Left ventricle myocardium inferior (tissue), 1 donor: ENCODE data around the gene SERPINA12. TPM values are rescaled to one million over a fixed set of nuclear protein-coding genes. Genes with fewer than 3 reads are reported as not detected.

Source experiments
- DNase-seq: peaks from one replicate; pipeline ENCODE4 v3.0.0-alpha.2; 2020
- H3K27ac ChIP-seq: fragments of 200-600 bp; replicated peaks from 2 replicates; pipeline ENCODE4 v1.8.0; 2021
- H3K27me3 ChIP-seq: fragments of 200-600 bp; 2 replicates; pipeline ENCODE4 v1.8.0; 2021; ENCODE audit warnings: low read depth
- H3K36me3 ChIP-seq: fragments of 200-600 bp; 2 replicates; pipeline ENCODE4 v1.8.0; 2021
- H3K4me1 ChIP-seq: fragments of 200-600 bp; 2 replicates; pipeline ENCODE4 v1.8.0; 2021
- H3K4me3 ChIP-seq: fragments of 200-600 bp; 2 replicates; pipeline ENCODE4 v1.8.0; 2021; ENCODE audit warnings: mild to moderate bottlenecking, moderate library complexity
- H3K9me3 ChIP-seq: fragments of 200-600 bp; replicated peaks from 2 replicates; pipeline ENCODE4 v1.8.0; 2021
- CTCF ChIP-seq: fragments of 200-600 bp; IDR thresholded peaks from 2 replicates; pipeline ENCODE4 v1.8.0; 2021; ENCODE audit warnings: antibody characterized with exemption, mild to moderate bottlenecking, borderline replicate concordance
- intact Hi-C: fragments of 100-400 bp; cut with micrococcal nuclease; formaldehyde crosslinking; loops from one replicate; pipeline ENCODE4 v1.11.0; 2022
- total RNA-seq: library from RNA; stranded (reverse); fragmentation: NEBNext Ultra II Directional; extraction: Animal tissue kit (Norgen Biotek cat#: 25700); gene quantifications from one replicate; pipeline ENCODE4 v1.2.1, GENCODE V29; 2021
- donor health status: DM: no; HTN: yes; CAD: no; lungs with severe emphysema.

SERPINA12 gene
- total RNA-seq, 1 donor from 2014 or later, result not detected

- Histone ChIP-seq H3K4me1 (peaks cover 8% of the 10 kb centered on the region), H3K4me3 (no peak overlapping the region), H3K9me3 (peaks cover 8% of the 10 kb centered on the region), H3K36me3 (no peaks in the 10 kb centered on the region), H3K27ac (no peak overlapping the region), H3K27me3 (peaks cover 76% of the 10 kb centered on the region)
- DNase-seq, result no peak
- no peak for TF ChIP-seq CTCF
- intact Hi-C loops, result no loop called here
Observed at GRCh38 chr14:94535506-94535905, 26.2 kb upstream of the SERPINA12 start.

DNA sequence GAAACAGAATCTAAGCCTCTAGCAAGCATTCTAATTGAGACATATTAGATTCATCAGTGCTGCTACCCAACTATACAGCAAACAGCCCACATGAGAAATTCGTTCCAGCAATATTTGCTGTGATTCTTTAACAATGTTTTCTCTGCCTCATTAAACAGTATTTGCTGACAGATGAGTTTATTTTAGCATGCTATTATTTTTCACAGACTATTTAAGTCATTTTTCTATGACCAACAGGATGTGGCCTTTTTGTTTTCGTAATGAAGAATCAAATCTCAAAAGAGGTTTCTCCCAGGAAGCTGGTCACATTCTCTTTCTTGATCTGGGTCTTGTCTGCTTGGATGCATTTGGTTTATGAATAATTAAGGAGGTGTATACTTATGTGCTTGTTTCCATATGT is 23.2 kb upstream of the SERPINA12 start:
- Histone ChIP-seq H3K9me3 (peaks cover 15% of the 10 kb centered on the region), H3K27me3 (peaks cover 70% of the 10 kb centered on the region), H3K4me3 (no peak overlapping the region), H3K36me3 (no peaks in the 10 kb centered on the region), H3K4me1 (no peaks in the 10 kb centered on the region), H3K27ac (no peak overlapping the region)
- no peak for DNase-seq
- TF ChIP-seq CTCF, result no peak
- intact Hi-C loops, result no loop called here

DNA sequence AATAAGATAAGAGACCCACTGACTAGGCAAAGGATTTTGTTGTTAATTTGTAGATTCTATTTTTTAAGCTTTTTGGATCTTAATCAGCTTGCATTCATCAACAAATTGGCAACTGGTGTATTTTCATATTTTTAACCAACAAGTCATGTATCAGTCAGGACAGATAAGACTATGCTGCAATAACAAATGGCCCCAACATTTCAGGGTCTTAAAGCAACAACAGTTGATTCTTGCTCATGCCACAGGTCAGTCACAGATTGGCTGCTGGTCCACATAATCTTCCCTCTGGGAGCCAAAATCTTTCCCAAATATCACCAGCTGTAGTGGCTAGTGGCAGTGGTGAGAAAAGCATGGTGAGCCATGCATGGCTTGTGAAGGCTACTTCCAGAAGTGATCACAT is 21.9 kb upstream of the SERPINA12 start:
- no peak for TF ChIP-seq CTCF
- no peak overlapping the region for H3K4me3 ChIP-seq
- H3K9me3 ChIP-seq, result peaks cover 26% of the 10 kb centered on the region
- intact Hi-C loops, result no loop called here
- H3K27me3 ChIP-seq, result peaks cover 68% of the 10 kb centered on the region
- no peaks in the 10 kb centered on the region for H3K36me3 ChIP-seq
- no peak for DNase-seq
- no peaks in the 10 kb centered on the region for H3K4me1 ChIP-seq
- no peak overlapping the region for H3K27ac ChIP-seq

- intact Hi-C loops, result no loop called here
Observed at GRCh38 chr14:94524093-94524492, 14.8 kb upstream of the SERPINA12 start.

GRCh38 chr14:94523265-94523664 is 14.0 kb upstream of the SERPINA12 start:
- TF ChIP-seq CTCF, result no peak
- H3K4me3 ChIP-seq, result no peak overlapping the region
- no peaks in the 10 kb centered on the region for H3K4me1 ChIP-seq
- intact Hi-C loops, result no loop called here
- no peak for DNase-seq
- peaks cover 19% of the 10 kb centered on the region for H3K9me3 ChIP-seq
- H3K27ac ChIP-seq, result no peak overlapping the region
- peaks cover 44% of the 10 kb centered on the region for H3K27me3 ChIP-seq
- no peaks in the 10 kb centered on the region for H3K36me3 ChIP-seq

More at GRCh38 chr14:94524093-94524492, 14.8 kb upstream of the SERPINA12 start:
- H3K27me3 ChIP-seq, result peaks cover 44% of the 10 kb centered on the region
- H3K4me1 ChIP-seq, result no peaks in the 10 kb centered on the region
- TF ChIP-seq CTCF, result no peak
- no peak overlapping the region for H3K27ac ChIP-seq
- H3K4me3 ChIP-seq, result no peak overlapping the region
- no peaks in the 10 kb centered on the region for H3K36me3 ChIP-seq
- H3K9me3 ChIP-seq, result peaks cover 19% of the 10 kb centered on the region
- DNase-seq, result no peak
